ENCODE data around the gene SEMA3D. TPM values are rescaled to one million over a fixed set of nuclear protein-coding genes. Genes with fewer than 3 reads are reported as not detected.
A peak's percentile ranks its signal among the peaks of the same experiment; 100 is the strongest.

The SEMA3D gene
- total RNA-seq, 6 experiments from 2014 or later, result 0.18 to 1.3 (median 0.30) TPM

- no peaks in the 10 kb centered on the region for H3K36me3 ChIP-seq
- H3K4me3 ChIP-seq, result no peak overlapping the region
- no peaks in the 10 kb centered on the region for H3K27me3 ChIP-seq
- DNase-seq (no peak), ATAC-seq (no peak)
- WGBS (ENCODE audit: insufficient coverage, low coverage, low lambda C conversion rate, missing lambda C conversion rate), result 69% methylated on average over 4 of the region's 4 CpGs
- intact Hi-C loops (cut with DNase I), result no loop called here
- no peaks in the 10 kb centered on the region for H3K9me3 ChIP-seq
- no peak for TF ChIP-seq POLR2A (IDR thresholded peaks at IDR 0.05)
- no peak for TF ChIP-seq CTCF (IDR thresholded peaks at IDR 0.05)
- no peaks in the 10 kb centered on the region for H3K4me1 ChIP-seq
- H3K27ac ChIP-seq, result no peak overlapping the region
Measured at GRCh38 chr7:85114342-85114741, 72.5 kb downstream of the SEMA3D start.

GRCh38 chr7:85111761-85112160, 75.1 kb downstream of the SEMA3D start:
- TF ChIP-seq CTCF (IDR thresholded peaks at IDR 0.05) (no peak), POLR2A (IDR thresholded peaks at IDR 0.05) (no peak)
- intact Hi-C loops (cut with DNase I), result no loop called here
- Histone ChIP-seq H3K36me3 (no peaks in the 10 kb centered on the region), H3K4me1 (no peaks in the 10 kb centered on the region), H3K27ac (no peak overlapping the region), H3K9me3 (no peaks in the 10 kb centered on the region), H3K27me3 (no peaks in the 10 kb centered on the region), H3K4me3 (no peak overlapping the region)
- DNase-seq (no peak), ATAC-seq (no peak)
- 78% methylated on average over 1 of the region's 1 CpG for WGBS (ENCODE audit: insufficient coverage, low coverage, low lambda C conversion rate, missing lambda C conversion rate)

- intact Hi-C loops (cut with DNase I), result no loop called here
- no peaks in the 10 kb centered on the region for H3K4me1 ChIP-seq
- H3K27ac ChIP-seq, result no peak overlapping the region
- H3K36me3 ChIP-seq, result no peaks in the 10 kb centered on the region
- no peaks in the 10 kb centered on the region for H3K27me3 ChIP-seq
- 49% methylated on average over 5 of the region's 5 CpGs for WGBS (ENCODE audit: insufficient coverage, low coverage, low lambda C conversion rate, missing lambda C conversion rate)
- H3K4me3 ChIP-seq, result no peak overlapping the region
- no peak for DNase-seq
- no peak for TF ChIP-seq CTCF (IDR thresholded peaks at IDR 0.05)
- TF ChIP-seq POLR2A (IDR thresholded peaks at IDR 0.05), result no peak
- no peak for ATAC-seq
- H3K9me3 ChIP-seq, result no peaks in the 10 kb centered on the region
Measured at GRCh38 chr7:85106719-85107118, 80.1 kb downstream of the SEMA3D start.

GRCh38 chr7:85104432-85105205, 82.2 kb downstream of the SEMA3D start:
- no peaks in the 10 kb centered on the region for H3K36me3 ChIP-seq
- TF ChIP-seq POLR2A (IDR thresholded peaks at IDR 0.05) (no peak), CTCF (IDR thresholded peaks at IDR 0.05) (no peak)
- ATAC-seq, result peak in 1 of 4 donors; percentile 18
- intact Hi-C loops (cut with DNase I), result no loop called here
- H3K4me3 ChIP-seq, result no peak overlapping the region
- H3K27ac ChIP-seq, result no peak overlapping the region
- H3K9me3 ChIP-seq, result no peaks in the 10 kb centered on the region
- no peaks in the 10 kb centered on the region for H3K27me3 ChIP-seq
- WGBS (ENCODE audit: insufficient coverage, low coverage, low lambda C conversion rate, missing lambda C conversion rate), result 22% methylated on average over 4 of the region's 4 CpGs
- no peaks in the 10 kb centered on the region for H3K4me1 ChIP-seq
- DNase-seq, result no peak
